Effector memory CD4-positive, alpha-beta T cell (primary cell): ENCODE results near the gene PLXNB1.
"Not testable (repeated sequence)": the region's sequence is repeated elsewhere in the genome, so short reads cannot be mapped to it uniquely, and the experiment has no call there.

Source experiments
- DNase-seq, 3 donors: peaks; one replicate each; pipeline ENCODE4 v3.0.0-alpha.2; 2020
- H3K27ac ChIP-seq: 2 replicates; pipeline ENCODE4 v1.7.0; 2013; ENCODE audit warnings: mild to moderate bottlenecking, low read length, moderate library complexity; ENCODE audit not compliant: insufficient read depth, poor library complexity, severe bottlenecking
- H3K27me3 ChIP-seq: replicated peaks from 2 replicates; pipeline ENCODE4 v1.7.0; 2013; ENCODE audit warnings: mild to moderate bottlenecking, low read length; ENCODE audit not compliant: insufficient read depth, control insufficient read depth, poor library complexity, severe bottlenecking
- H3K36me3 ChIP-seq: 2 replicates; pipeline ENCODE4 v1.7.0; 2013; ENCODE audit warnings: mild to moderate bottlenecking, low read length, moderate library complexity; ENCODE audit not compliant: control insufficient read depth, insufficient read depth
- H3K4me1 ChIP-seq: 2 replicates; pipeline ENCODE4 v1.7.0; 2013; ENCODE audit warnings: low read length, mild to moderate bottlenecking; ENCODE audit not compliant: control insufficient read depth, insufficient read depth, poor library complexity, severe bottlenecking
- H3K4me3 ChIP-seq: 2 replicates; pipeline ENCODE4 v1.7.0; 2013; ENCODE audit warnings: low read length, low read depth, mild to moderate bottlenecking; ENCODE audit not compliant: insufficient read depth, poor library complexity, severe bottlenecking
- H3K9me3 ChIP-seq: 2 replicates; pipeline ENCODE4 v1.7.0; 2013; ENCODE audit warnings: mild to moderate bottlenecking, low read length, moderate library complexity; ENCODE audit not compliant: control insufficient read depth
- total RNA-seq, 3 donors: gene quantifications; one replicate each; lab custom pipeline; 2026; lab: John Stamatoyannopoulos, UW

The PLXNB1 gene
- total RNA-seq = 4.5 to 5.9 (median 5.2) reads per million in 3 donors

- no peaks in the 10 kb centered on the region for H3K9me3 ChIP-seq
- H3K27me3 ChIP-seq = no peaks in the 10 kb centered on the region
- H3K36me3 ChIP-seq = no peaks in the 10 kb centered on the region
- no peak for DNase-seq
- peaks cover 9% of the 10 kb centered on the region for H3K4me1 ChIP-seq
- H3K4me3 ChIP-seq = peak within 1 kb of the TSS; percentile 62
- no peak within 1 kb of the TSS for H3K27ac ChIP-seq
Measured at GRCh38 chr3:48429960-48430707, at the start of gene PLXNB1. Gene PLXNB1, minus strand, starts transcription at chr3:48430086. Its CDS starts 5,475 bp downstream, at chr3:48424611.

- Histone ChIP-seq H3K4me1 (peaks cover 32% of the 10 kb centered on the region), H3K27ac (peak overlapping the region; percentile 75), H3K27me3 (no peaks in the 10 kb centered on the region), H3K36me3 (no peaks in the 10 kb centered on the region), H3K4me3 (peak overlapping the region; percentile 29), H3K9me3 (no peaks in the 10 kb centered on the region)
- DNase-seq = peak; percentile 41 to 54 (median 48)
Measured at GRCh38 chr3:48478626-48479555, 49.0 kb upstream of the PLXNB1 start.

- H3K4me3 ChIP-seq = peak overlapping the region; percentile 29
Measured at GRCh38 chr3:48477959-48478520, 48.2 kb upstream of the PLXNB1 start.

GRCh38 chr3:48476426-48477053 lies 46.7 kb upstream of the PLXNB1 start:
- no peak for DNase-seq
- H3K4me3 ChIP-seq = no peak overlapping the region
- H3K4me1 ChIP-seq = peaks cover 49% of the 10 kb centered on the region
- H3K9me3 ChIP-seq = no peaks in the 10 kb centered on the region
- no peak overlapping the region for H3K27ac ChIP-seq
- no peaks in the 10 kb centered on the region for H3K36me3 ChIP-seq
- H3K27me3 ChIP-seq = no peaks in the 10 kb centered on the region

More at GRCh38 chr3:48477959-48478520, 48.2 kb upstream of the PLXNB1 start:
- DNase-seq = no peak
- peaks cover 37% of the 10 kb centered on the region for H3K4me1 ChIP-seq
- H3K36me3 ChIP-seq = no peaks in the 10 kb centered on the region
- peak overlapping the region; percentile 75 for H3K27ac ChIP-seq
- H3K9me3 ChIP-seq = no peaks in the 10 kb centered on the region
- H3K27me3 ChIP-seq = no peaks in the 10 kb centered on the region

GRCh38 chr3:48475188-48475587 lies 45.3 kb upstream of the PLXNB1 start:
- Histone ChIP-seq H3K36me3 (no peaks in the 10 kb centered on the region), H3K4me1 (peaks cover 56% of the 10 kb centered on the region), H3K27me3 (no peaks in the 10 kb centered on the region), H3K9me3 (no peaks in the 10 kb centered on the region), H3K27ac (peak overlapping the region; percentile 8), H3K4me3 (no peak overlapping the region)
- DNase-seq = no peak

GRCh38 chr3:48474619-48475018 lies 44.7 kb upstream of the PLXNB1 start:
- peaks cover 62% of the 10 kb centered on the region for H3K4me1 ChIP-seq
- no peaks in the 10 kb centered on the region for H3K9me3 ChIP-seq
- no peaks in the 10 kb centered on the region for H3K27me3 ChIP-seq
- no peak for DNase-seq
- no peak overlapping the region for H3K27ac ChIP-seq
- H3K4me3 ChIP-seq = no peak overlapping the region
- H3K36me3 ChIP-seq = peaks cover 5% of the 10 kb centered on the region

GRCh38 chr3:48474031-48474430 lies 44.1 kb upstream of the PLXNB1 start:
- not testable (repeated sequence) for DNase-seq, H3K9me3 ChIP-seq, H3K4me3 ChIP-seq, H3K27me3 ChIP-seq
- Histone ChIP-seq H3K4me1 (peaks cover 66% of the 10 kb centered on the region), H3K36me3 (peaks cover 11% of the 10 kb centered on the region), H3K27ac (peak overlapping the region; percentile 94)

GRCh38 chr3:48473617-48473952 lies 43.7 kb upstream of the PLXNB1 start:
- H3K27me3 ChIP-seq = no peaks in the 10 kb centered on the region
- H3K27ac ChIP-seq = peak overlapping the region; percentile 94
- no peaks in the 10 kb centered on the region for H3K9me3 ChIP-seq
- DNase-seq = no peak
- no peak overlapping the region for H3K4me3 ChIP-seq
- H3K36me3 ChIP-seq = peaks cover 15% of the 10 kb centered on the region
- peaks cover 65% of the 10 kb centered on the region for H3K4me1 ChIP-seq

GRCh38 chr3:48472923-48473616 lies 43.2 kb upstream of the PLXNB1 start:
- Histone ChIP-seq H3K4me1 (peaks cover 65% of the 10 kb centered on the region), H3K9me3 (no peaks in the 10 kb centered on the region), H3K36me3 (peaks cover 21% of the 10 kb centered on the region)

More at GRCh38 chr3:48472923-48473616, 43.2 kb upstream of the PLXNB1 start:
- no peaks in the 10 kb centered on the region for H3K27me3 ChIP-seq
- peak overlapping the region; percentile 52 for H3K4me3 ChIP-seq
- peak overlapping the region; percentile 94 for H3K27ac ChIP-seq
- peak; percentile 90 to 93 (median 90) for DNase-seq
